HT1080 (cell line): Measurements from ENCODE around the gene KCND2. TPM values are rescaled to one million over a fixed set of nuclear protein-coding genes. Genes with fewer than 3 reads are reported as not detected.

Experiments
- DNase-seq: peaks from one replicate; pipeline ENCODE4 v3.0.0-alpha.2; 2015; ENCODE audit warnings: low read depth
- total RNA-seq: library from RNA; depleted of rRNA; stranded (reverse); fragments of >200 nt; shearing (Covaris generic); gene quantifications from 2 replicates; pipeline ENCODE4 v1.2.3, GENCODE V29; 2014

Gene KCND2
- total RNA-seq, 1 experiment from 2014 or later = not detected

- DNase-seq = no peak
Observed at GRCh38 chr7:120307991-120308545, 35.1 kb downstream of the KCND2 start.

GRCh38 chr7:120311028-120311788 lies 38.2 kb downstream of the KCND2 start:
- DNase-seq = no peak

- DNase-seq = no peak
Observed at GRCh38 chr7:120320218-120320961, 47.4 kb downstream of the KCND2 start.

GRCh38 chr7:120327054-120327453 lies 54.1 kb downstream of the KCND2 start:
- DNase-seq = no peak

GRCh38 chr7:120332433-120332832 lies 59.5 kb downstream of the KCND2 start:
- no peak for DNase-seq

GRCh38 chr7:120334475-120334874 lies 61.5 kb downstream of the KCND2 start:
- no peak for DNase-seq

GRCh38 chr7:120337308-120337907 lies 64.4 kb downstream of the KCND2 start:
- DNase-seq = peak; percentile 4

- DNase-seq = no peak
Observed at GRCh38 chr7:120344276-120344675, 71.3 kb downstream of the KCND2 start.

- peak; percentile 63 for DNase-seq
Observed at GRCh38 chr7:120353171-120353570, 80.2 kb downstream of the KCND2 start.

GRCh38 chr7:120360918-120361317 lies 87.9 kb downstream of the KCND2 start:
- no peak for DNase-seq

- DNase-seq = no peak
Observed at GRCh38 chr7:120363414-120363813, 90.4 kb downstream of the KCND2 start.

GRCh38 chr7:120370954-120371353 lies 98.0 kb downstream of the KCND2 start:
- no peak for DNase-seq

GRCh38 chr7:120373174-120373573 lies 100.2 kb downstream of the KCND2 start:
- peak; percentile 13 for DNase-seq

GRCh38 chr7:120394595-120394994 lies 121.6 kb downstream of the KCND2 start:
- DNase-seq = no peak

- DNase-seq = no peak
Observed at GRCh38 chr7:120395526-120396019, 122.6 kb downstream of the KCND2 start.

- no peak for DNase-seq
Observed at GRCh38 chr7:120398284-120399000, 125.5 kb downstream of the KCND2 start.

- no peak for DNase-seq
Observed at GRCh38 chr7:120400806-120401455, 128.0 kb downstream of the KCND2 start.

GRCh38 chr7:120402079-120402767 lies 129.2 kb downstream of the KCND2 start:
- DNase-seq = peak; percentile 61

- DNase-seq = peak; percentile 5
Observed at GRCh38 chr7:120402801-120403200, 129.8 kb downstream of the KCND2 start.

- no peak for DNase-seq
Observed at GRCh38 chr7:120404042-120404441, 131.1 kb downstream of the KCND2 start.
